Right atrium auricular region (tissue), 2 donors: ENCODE data around the gene CYFIP2. TPM values are rescaled to one million over a fixed set of nuclear protein-coding genes. Genes with fewer than 3 reads are reported as not detected.

Source experiments
- DNase-seq: peaks from one replicate; pipeline ENCODE4 v3.0.0-alpha.2; 2019; ENCODE audit warnings: low spot score
- H3K27ac ChIP-seq, 2 donors: fragments of 200-600 bp; sonication (generic); 1 replicate in 1 of 2; 2 replicates in 1 of 2; pipeline ENCODE4 v1.5.1; 2016 to 2019
- H3K27me3 ChIP-seq, 2 donors: fragments of 200-600 bp; sonication (generic); one replicate each; pipeline versions ENCODE4 v1.5.1 to v1.6.0; 2017 to 2019
- H3K36me3 ChIP-seq: fragments of 200-600 bp; sonication (generic); one replicate; pipeline ENCODE4 v1.5.1; 2016
- H3K4me1 ChIP-seq, 2 donors: fragments of 200-600 bp; sonication (generic); one replicate each; pipeline versions ENCODE4 v1.5.1 to v1.6.0; 2017 to 2019
- H3K4me3 ChIP-seq, 2 donors: fragments of 200-600 bp; sonication (generic); 1 replicate in 1 of 2; 2 replicates in 1 of 2; pipeline ENCODE4 v1.5.1; 2017 to 2019; ENCODE audit warnings: mild to moderate bottlenecking in 1 of 2, moderate library complexity in 1 of 2
- H3K9me3 ChIP-seq, 2 donors: fragments of 200-600 bp; sonication (generic); one replicate each; pipeline ENCODE4 v1.5.1; 2019
- CTCF ChIP-seq, 2 donors: fragments of 200-600 bp; sonication (generic); IDR thresholded peaks; one replicate each; pipeline ENCODE4 v1.5.1; 2019; ENCODE audit warnings: antibody characterized with exemption in 2 of 2
- total RNA-seq, 2 donors: library from RNA; depleted of rRNA; stranded (reverse); fragments of >200 nt; gene quantifications; one replicate each; pipeline ENCODE4 v1.1.0, GENCODE V29; 2016

CYFIP2 gene
- total RNA-seq, 2 donors from 2014 or later: 51.5 to 55.4 TPM

DNA sequence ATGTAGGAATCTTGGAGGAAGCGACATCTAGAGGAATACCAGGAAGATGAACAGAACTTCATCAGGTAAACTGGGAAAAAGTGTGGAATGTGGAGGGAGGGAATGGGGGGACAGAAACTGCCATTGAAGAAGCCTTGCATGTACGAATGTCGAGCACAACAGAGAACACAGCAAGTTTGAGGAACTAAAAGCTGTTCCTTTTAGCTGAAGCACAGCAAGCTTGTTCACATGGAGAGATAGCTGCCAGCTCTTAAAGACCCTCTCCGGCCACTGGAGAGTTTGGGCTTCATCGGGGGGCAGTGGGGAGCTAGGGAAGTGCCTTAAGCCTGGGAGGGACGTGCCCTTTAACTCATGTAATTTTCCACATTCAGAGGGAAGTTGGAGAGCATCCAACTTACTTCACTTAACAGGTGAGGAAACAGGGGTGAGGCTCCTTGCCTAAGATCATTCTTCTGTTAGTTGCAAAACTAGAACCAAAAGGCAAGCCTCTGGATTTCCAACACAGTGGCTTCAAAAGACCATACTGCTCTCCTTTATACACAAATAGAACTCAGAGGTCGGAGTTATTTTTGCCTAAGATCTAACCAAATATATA lies 2.3 kb upstream of the CYFIP2 start:
- no peaks in the 10 kb centered on the region for H3K36me3 ChIP-seq
- no peak for TF ChIP-seq CTCF (IDR thresholded peaks at IDR 0.05)
- H3K4me1 ChIP-seq: peaks cover 0 to 22% of the 10 kb centered on the region in 2 donors
- no peak overlapping the region for H3K4me3 ChIP-seq
- H3K27me3 ChIP-seq: no peaks in the 10 kb centered on the region
- no peak overlapping the region for H3K27ac ChIP-seq
- no peaks in the 10 kb centered on the region for H3K9me3 ChIP-seq
- no peak for DNase-seq

DNA sequence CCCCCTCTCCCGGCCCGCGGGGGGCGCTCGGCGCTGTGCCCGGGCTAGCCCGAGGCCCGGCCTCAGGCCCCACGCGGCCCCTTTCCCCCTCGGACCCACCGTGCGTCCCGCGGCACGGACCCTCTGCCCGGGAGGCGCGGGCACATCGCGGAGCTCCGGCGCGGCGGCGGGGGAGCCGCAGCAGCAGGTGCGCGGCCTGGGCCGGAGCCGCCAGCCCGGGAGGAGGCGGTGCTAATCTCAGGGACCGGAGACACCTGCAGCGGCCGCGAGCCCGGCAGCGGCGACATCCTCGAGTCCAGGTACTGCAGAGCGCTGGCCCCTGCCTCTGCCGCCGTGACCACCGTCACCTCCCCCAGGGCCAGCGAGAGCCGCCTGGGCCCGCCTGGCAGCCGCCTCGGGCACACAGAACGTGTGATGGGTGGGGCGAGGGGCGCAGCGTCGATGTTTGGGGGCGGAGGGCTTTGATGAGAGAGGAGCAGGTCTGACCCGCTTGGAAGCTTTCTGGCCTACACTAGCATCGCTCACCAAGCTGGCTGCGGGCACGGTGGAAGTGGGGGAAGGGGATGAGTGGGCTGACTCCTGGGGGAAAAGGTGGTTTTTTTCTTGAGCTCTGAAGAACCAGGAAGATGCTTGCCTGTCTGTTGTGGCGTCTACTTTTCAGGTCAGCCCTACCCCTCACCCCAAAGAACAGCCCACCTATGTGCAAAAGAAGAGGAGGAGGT lies 524 bp downstream of the CYFIP2 start:
- no peak for DNase-seq
- H3K9me3 ChIP-seq: no peaks in the 10 kb centered on the region
- no peaks in the 10 kb centered on the region for H3K36me3 ChIP-seq
- H3K4me1 ChIP-seq: peaks cover 0 to 34% of the 10 kb centered on the region in 2 donors
- H3K4me3 ChIP-seq: peak overlapping the region; percentile 67 to 78
- TF ChIP-seq CTCF (IDR thresholded peaks at IDR 0.05): no peak
- H3K27ac ChIP-seq: peak overlapping the region; percentile 66 to 87
- H3K27me3 ChIP-seq: no peaks in the 10 kb centered on the region

- Histone ChIP-seq H3K36me3 (no peaks in the 10 kb centered on the region), H3K4me1 (peaks cover 0 to 34% of the 10 kb centered on the region in 2 donors), H3K4me3 (peak overlapping the region; percentile 67 to 78), H3K9me3 (no peaks in the 10 kb centered on the region), H3K27me3 (no peaks in the 10 kb centered on the region), H3K27ac (peak overlapping the region; percentile 66 to 87)
- no peak for TF ChIP-seq CTCF (IDR thresholded peaks at IDR 0.05)
- DNase-seq: no peak
Observed at GRCh38 chr5:157267025-157267424, 1.1 kb downstream of the CYFIP2 start.

DNA sequence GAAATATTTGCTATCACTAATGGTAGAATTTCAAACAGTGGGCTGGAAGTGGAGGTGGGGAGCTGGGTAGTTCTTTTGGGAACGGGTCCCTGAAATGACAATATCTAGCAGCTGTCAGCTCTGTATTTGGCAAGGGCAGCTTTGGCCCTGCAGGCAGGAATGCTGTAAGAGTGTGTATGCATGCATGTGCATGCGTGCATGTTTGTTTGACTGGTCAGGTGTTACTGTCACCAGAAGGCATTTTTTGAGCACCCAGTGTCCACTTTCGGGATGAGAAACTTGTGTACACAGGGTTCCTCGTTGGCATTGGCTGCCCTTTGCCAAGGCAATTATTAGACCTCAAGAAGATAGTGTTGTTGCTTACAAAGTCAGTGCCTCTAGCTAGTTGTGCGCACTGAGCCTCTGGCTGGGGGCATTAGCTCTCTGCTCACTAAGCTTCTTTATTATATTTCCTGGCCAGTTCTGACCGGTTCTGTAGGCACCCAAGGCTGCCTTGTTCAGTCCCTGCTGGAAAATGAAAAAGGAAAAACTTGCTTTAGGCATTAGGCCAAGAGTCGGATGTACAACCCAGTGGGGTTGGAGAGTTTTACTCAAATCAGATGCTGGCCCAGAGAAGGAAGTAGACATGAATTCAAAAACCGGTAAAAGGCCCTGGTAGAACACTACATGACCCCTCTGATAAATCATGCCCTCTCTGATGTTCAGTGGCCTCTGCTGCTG lies 2.0 kb downstream of the CYFIP2 start:
- Histone ChIP-seq H3K4me1 (peaks cover 0 to 34% of the 10 kb centered on the region in 2 donors), H3K36me3 (no peaks in the 10 kb centered on the region), H3K9me3 (no peaks in the 10 kb centered on the region), H3K4me3 (no peak overlapping the region), H3K27ac (peak overlapping the region; percentile 66 to 87), H3K27me3 (no peaks in the 10 kb centered on the region)
- no peak for DNase-seq
- peak in 1 of 2 donors; percentile 25 for TF ChIP-seq CTCF (IDR thresholded peaks at IDR 0.05)

- DNase-seq: no peak
- H3K4me1 ChIP-seq: peaks cover 0 to 34% of the 10 kb centered on the region in 2 donors
- no peaks in the 10 kb centered on the region for H3K9me3 ChIP-seq
- peak overlapping the region; percentile 66 to 87 for H3K27ac ChIP-seq
- H3K4me3 ChIP-seq: no peak overlapping the region
- H3K27me3 ChIP-seq: no peaks in the 10 kb centered on the region
- no peaks in the 10 kb centered on the region for H3K36me3 ChIP-seq
- TF ChIP-seq CTCF (IDR thresholded peaks at IDR 0.05): no peak
Observed at GRCh38 chr5:157269165-157269671, 3.3 kb downstream of the CYFIP2 start.
